DMS153 (cell line): Measurements from ENCODE around the gene APOB.

Source experiments
- DNase-seq: peaks from one replicate; lab custom pipeline; 2025; lab: John Stamatoyannopoulos, UW

APOB gene

DNA sequence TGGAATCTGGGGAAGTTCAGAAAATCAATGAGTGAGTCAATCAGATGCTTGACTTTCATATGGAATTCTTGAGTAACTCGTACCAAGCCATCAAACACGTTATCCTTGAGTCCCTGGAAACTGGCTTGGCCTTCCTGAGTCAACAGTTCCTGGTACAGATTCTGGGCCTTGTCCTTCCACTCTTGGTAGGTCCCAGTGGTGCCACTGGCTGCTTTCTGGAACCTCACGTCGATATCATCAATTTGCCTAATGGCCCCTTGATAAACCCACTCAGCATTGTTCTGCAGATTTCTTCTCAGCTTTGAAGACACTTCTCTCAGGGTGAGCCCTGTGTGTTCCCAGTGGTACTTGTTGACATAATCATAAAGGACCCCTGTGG is 41.1 kb downstream of the APOB start:
- no peak for DNase-seq

DNA sequence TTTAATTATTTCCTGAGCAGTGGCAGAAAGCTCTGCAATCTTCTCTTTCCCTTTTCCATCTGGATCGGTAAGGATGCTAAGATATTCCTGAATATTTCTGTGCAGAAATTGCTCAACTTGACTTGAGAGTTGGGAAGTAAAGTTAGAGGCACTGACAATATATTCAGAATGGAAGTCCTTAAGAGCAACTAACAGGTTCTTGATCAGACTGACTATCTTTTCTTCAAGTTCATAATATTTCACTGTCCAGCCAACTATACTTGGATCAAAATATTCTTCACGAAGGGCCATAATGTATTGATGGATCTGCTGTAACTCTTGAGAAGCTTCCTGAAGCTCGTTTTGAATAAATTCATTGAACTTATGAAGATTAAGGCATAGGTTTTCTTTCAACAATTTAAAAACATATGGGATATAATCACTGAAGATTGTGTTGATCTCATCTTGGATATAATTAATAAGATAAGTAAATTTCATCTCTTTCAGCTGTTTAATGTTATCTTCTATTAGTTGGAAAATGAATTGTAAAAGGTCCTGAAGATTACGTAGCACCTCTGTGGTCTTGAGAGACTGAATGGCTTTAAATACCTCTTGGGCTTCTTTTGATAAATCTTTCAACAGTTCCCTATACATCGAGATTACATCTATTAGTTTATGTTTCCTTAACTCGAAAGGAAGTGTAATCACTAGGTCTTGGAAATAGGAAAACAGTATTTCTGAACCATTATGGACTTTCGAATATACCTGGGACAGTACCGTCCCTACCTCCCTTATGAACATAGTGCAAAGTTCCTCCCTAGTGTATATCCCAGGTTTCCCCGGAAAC is 41.7 kb downstream of the APOB start:
- DNase-seq = no peak

DNA sequence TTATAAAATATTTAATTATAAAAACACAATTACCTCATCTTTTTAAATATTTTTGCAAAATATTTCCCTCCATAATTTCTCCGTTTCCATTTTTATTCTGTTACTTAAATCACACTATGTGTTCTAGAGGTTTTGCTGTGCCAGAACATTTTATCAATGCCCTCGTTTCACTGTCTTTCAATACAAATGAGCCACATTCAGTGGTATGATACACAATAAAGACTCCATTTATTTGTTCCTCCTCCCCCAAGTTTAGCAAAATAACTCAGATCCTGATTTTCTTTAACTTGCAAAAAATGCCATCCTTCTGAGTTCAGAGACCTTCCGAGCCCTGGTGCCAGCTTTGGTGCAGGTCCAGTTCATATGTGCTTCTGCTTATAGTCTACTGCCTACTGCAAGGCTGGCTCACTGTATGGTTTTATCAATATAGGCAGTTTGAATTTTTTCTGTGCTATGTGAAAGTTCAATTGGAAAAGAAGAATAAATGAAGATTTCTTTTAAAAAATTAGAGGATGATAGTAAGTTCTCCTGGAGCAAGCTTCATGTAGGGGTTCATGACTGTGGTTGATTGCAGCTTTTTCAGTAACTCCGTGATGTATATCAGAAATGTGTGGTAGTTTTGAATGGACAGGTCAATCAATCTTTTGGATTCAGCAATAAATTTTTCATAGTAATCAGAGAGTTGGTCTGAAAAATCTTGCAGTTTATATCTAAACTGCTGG is 42.5 kb downstream of the APOB start:
- no peak for DNase-seq

DNA sequence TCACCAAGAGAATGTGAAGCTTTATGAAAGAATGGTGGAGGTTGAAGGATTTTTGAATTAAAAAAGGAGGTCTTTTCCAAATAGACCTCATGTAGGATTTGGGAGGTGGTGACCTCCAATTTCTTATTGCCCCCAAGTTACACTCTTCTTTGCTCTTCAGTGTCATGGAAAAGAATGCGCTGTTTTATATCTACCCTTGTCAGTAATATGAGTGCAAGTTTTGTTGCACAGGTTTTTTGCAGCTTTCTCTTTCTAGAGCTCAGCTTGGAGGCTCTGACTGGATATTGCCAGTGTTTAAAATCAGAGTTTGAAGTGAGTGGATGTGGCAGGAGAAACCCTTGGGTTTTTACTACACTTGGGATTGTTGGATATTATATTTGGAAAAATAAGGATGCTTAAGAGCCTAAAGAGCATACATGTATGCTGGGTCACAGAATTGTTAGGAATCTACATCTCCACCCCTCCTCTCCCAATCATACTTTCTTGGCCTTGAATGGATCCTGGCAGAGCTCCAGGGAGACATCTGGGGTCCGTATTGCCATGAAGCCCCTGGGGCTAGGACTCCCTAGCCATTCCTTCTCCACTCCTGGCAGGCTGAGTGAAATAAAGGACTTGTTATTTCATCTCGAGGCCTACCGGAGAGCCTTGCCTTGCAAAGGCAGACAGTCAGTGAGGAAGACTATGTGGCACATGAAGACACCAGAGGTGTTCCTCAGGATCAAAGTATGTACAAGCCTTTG is 43.8 kb downstream of the APOB start:
- no peak for DNase-seq

DNA sequence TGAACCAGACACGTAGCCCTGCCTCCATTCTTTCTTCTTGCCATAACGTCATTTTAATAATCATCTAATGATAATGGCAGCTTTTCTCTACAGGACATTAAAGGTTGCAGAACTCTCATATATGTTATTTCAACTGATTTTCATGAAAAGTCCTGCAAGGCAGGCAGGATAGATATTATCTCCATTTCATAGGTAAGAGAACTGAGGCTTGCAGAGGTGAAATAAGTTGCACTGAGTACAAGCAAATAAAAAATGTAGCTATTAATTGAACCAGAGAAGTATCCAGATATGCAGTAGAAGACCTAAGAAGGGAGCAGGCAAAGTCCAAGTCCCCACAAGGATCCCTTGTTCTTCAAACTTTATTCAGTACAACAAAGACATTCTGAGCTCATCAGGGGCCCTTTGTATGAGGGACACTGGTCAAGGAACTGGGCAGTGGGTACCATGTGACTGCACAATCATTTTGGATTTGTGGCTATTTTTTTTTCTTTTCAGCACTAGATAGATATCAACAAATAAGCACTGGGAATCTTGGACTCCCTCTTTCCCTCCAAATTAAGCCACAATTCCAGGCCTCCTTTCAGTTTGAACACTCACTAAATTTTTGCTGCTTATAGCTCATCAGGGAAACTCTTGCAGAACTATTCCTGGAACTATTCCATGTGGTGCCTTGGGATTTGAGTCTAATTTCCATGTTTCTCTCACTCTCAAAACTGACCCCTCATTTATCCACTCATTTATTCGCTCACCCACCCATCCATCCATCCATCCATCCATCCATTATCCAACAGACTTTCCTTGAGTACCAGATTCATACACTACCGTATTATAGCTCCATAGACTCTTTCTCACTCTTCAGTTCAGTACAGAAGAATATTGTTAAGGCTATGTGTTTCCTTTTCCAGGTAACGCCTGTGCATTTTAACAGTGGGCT is 44.6 kb downstream of the APOB start:
- no peak for DNase-seq

DNA sequence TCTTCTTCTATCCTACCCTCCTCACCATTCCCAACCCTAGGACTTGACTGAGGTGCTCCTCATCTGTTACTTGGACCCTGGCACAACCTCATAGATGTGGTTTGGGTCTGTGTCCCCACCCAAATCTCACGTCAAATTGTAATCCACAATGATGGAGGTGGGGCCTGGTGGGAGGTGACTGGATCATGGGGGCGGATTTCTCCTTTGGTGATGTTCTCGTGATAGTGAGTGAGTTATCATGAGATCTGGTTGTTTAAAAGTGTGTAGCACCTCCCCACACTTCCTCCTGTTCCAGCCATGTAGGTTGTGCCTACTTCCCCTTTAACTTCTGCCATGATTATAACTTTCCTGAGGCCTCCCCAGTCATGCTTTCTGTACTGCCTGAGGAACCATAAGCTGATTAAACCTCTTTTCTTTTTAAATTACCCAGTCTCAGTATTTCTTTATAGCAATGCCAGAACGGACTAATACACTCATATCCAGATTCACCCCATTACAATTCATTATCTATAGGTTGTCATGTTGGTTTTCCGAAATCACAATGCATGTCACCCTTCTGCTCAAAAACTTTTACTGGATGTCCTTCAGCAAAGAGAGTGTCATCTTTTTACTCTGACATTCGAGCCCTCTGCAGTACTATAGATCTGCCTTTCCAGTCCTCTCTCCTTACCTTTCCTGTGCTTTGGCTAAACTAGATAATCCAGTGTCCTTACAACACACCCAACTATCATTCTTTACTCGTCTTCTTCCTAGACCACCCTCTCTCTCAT is 45.7 kb downstream of the APOB start:
- DNase-seq = no peak

DNA sequence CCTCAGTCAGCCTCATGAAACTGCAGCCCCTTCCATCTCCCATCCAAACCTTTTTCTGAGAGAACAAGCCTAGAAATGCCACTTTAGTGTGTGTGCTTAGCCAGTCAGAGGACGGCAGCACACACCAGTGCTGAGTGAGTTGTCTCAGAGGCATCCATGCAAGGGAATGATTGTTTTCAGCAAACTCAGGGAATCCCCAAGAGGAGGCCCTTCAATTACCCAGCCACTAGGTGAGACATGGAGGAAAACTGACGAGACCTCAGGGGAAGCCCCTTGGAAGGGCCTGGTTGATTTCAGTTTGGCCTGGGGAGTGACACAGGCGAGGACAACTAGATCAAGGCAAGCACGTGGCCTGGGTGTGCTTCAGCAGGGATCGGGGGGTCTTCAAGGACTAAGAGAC is 49.7 kb downstream of the APOB start:
- DNase-seq = no peak

DNA sequence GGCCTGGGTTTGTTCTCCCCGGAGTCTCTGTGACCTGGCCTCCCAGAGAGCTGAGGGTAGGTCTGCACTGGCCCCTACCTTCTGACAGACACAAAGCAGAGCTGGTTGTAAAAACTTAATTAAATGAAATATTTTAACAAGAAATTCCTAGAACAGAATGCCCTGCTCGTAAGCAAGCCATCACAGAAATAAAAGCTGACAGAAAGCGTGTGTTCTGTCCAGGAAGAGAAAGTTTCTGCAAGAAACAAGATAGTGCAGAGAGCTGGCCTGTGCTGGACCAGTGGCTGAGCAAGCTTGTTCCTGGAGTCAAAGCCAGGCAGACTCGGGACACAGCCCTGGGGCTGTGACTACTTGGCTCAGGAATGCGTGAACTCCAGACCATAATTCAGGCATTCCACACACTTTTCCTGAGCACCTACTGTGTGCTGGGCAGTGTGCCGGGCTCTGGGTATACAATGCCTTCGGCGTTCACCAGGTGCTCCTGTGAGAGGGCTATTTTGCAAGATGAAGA is 51.6 kb downstream of the APOB start:
- DNase-seq = no peak

DNA sequence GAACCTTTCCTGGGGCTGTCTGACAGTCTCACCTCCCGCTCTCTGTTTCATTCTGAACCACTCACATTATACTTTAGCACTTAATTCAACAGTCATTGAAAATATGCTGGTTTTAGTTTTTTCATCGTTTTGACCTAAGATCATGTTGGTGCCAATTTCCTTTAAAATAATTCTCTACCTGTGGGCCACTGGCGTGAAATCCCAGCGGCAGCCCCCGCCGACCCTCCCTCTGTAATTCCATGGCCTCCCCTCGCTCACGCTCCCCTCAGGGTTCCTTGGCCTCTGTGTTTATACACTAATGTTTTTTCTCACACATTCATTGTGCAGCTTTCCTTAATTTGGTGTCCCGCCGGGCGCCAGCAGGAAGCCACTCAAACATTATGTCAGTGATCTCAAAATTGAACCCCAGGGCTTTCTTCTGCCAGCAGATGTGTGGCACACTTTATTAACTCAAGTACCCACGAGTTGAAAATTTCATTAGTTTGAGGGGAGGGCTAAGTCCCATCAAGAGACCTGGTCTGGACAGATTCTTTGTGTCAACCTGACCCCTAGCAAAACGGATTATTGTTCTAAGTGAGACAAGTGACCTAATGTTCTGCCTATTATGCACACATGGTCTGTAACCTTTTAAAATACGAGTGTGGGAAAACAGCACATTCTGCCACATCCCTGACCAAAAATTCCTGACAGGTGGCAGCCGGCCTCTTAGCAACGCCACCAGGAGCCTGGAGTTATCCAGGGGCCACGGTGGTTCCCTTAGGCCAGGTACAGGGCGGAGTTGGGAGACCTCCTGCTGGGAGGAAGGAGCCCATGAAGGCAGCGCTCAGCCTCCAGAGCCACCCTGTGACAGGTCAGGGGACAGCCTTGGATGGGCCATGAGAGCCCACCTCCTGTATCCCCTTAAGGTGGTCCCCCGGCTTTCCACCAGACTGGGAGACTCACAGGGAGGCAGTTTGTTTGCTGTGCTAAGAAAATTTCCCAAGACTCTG is 53.1 kb downstream of the APOB start:
- DNase-seq = no peak

DNA sequence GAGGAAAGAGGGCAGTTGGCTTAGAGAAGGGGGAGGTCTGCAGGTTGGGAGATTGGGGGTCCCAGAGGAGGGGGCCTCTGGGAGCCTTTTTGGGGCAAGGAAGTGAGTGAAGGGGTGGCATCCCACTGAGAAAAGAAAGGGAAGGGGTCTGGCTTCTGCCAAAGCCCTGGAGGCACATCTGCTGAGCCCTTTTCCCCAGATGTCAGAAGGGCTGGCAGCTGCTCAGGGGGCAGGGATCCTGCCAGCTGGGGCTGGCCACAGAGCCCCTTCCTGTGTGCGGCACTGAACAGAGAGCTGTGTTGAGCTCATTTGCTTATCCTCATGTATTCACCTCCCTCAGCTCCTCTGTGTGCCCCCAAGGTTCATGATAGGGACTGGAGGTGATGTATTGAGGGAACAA is 54.5 kb downstream of the APOB start:
- no peak for DNase-seq

DNA sequence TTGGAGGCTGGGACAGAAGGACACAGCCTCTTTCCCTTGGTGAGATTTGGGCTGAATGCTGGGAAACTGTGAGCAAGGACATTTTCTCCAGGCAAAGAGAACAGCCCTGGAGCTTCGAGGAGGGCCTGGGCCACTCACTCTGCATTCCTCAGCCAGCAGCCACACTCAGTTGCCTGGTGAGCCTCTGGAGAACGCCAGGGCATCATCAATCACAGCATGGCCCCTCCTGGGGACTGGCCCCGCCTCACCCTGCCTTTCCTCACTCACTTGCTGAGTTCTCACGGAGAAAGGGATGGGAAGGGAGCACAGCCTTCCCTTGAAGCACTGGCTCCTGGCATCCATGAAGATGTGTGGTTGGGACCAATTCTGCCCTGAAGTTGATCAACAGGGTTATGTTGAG is 55.0 kb downstream of the APOB start:
- DNase-seq = no peak

DNA sequence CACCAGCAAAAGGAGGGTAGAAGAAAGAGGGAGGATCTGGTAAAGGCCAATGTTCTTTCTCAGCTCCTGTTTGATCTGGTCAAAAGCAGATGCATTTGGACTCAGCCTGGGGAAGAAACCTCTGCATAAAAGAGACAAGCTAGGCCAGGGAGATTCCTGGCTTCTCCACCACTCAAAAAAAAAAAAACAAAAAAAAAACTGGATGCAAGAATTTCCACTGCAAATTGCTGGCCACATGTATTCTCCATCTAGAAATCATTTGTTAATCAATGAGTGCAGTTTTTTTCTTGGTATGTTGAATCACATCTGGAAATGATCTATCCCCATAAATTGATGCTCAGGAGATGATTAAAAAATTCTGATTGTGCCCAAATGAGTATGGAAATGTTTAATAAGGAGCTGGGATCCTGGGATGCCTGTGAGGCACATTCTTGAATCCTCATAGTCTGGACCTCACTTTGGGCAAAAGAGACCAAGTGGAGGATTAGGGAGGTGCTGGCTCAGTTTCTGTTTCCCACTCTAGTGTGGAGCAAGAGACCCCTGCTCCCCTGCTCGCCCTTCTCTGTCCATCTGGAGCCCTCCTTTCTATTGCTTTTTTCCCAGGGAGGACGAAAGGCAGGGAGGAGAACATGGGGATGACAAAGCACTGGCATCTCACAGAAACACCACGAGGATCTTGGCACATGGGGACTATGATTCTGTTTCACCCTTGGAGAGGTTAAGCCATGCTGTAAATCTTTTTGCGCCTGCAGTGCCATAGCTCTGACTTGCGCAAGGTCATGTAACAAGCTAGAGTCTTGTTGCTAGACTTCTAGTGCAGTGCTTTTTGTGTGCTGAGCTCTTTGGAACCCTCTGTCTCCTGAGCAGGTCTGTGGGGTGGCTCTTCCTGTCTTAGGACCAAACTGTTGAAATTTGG is 57.6 kb downstream of the APOB start:
- no peak for DNase-seq

DNA sequence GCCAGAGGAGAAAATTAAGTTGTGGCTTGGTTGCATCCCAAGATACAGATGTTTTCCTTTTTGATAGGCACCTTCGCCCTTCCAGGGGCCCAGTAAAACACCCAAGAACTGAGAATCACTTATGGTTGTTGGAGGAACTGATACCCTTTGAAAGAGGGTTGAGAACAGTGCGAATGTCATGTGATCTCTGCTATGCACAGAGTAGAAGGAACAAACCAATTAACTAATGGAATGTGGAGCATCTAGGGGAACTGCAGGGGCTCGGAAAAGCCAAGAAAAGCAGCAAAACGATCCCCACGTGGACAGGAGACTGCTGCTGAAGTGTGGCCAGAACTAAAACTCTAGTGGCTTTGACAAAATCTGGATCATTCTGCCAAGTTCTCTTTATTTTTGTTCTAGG is 58.8 kb downstream of the APOB start:
- no peak for DNase-seq

DNA sequence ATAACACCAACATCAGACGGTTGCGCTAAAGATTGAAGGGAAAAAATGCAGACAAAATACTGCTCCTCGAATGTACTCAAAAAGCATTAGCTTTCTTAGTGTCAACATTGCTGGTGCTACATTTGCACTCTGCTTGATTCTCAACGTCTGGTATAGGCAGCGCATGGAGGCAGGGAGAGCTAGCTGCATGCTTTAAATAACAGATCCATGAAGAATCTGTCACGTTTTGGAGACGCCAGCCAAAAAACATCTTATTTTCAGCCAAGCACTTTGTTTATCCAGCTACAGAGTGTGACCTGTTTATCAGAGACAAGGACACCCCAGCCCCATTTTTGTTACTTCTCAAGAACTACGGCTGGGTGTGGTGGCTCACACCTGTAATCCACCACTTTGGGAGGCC is 59.5 kb downstream of the APOB start:
- no peak for DNase-seq

DNA sequence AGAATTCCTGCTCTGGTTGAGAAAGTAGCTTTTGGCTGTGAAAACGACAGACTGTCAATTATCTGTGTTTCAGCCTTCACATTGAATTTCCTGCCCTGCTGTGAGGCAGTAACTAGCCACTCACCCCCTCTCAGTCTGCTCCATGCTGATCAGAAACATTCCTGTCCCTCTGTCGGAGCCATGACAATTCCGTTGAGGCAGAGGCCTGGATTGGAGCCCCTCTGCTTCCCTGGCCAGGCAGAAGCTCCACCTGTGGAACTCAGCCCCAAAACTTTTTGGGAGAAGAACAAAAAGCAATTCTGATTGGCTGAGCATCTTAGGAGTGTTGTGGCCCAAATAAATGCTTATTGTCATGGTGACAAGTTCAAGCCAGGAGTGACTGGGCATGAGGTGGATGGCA is 60.0 kb downstream of the APOB start:
- DNase-seq = no peak

DNA sequence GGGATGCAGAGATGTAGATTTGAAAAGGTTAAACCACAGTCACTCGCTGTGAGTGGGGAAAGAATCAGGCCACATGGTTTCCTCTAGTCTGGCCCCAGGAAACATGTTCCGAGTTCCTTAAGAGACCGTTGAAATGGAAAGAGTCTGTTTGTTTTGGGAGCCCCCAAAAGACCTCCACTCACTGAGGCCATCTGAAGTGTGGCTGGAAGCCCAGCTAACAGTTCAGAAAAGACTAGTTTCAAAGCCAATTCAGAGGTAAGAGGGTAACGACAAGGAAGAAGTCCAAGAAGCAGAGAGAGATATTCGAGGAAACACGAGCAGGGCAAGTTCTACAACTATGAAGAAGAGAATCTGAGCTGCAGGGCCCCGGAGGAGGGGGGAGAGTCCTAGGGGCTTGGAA is 61.0 kb downstream of the APOB start:
- DNase-seq = no peak

DNA sequence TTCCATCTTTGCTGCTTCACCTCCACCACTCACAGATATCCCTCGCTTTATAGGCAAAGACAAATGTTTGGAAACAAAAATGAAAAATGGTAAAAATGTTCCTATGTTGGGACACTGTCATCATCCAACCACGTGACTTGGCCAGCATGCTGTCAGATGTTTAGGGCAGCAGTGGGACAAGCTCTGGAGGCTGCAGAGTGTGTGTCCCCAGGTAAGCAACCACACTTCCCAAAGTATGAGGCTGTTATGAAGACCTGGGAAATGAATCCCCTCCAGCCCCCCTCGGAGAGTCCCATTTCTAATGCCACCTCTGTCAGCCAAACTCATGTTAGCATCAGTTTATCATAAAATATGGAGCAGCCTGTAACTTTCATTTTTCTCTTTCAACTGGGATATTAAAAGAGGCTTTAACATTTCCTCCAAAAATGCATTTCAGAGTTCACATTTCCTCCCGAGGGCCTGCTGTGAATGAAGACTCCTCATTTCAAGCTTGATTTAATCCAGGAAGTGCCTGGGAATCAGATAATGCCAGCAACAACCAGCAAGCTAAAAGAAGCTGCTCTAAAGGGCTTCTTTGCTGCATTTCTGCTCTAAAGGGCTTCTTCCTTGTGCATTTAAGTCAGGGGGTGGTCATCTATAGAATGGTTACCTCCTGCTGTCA is 66.2 kb downstream of the APOB start:
- no peak for DNase-seq

DNA sequence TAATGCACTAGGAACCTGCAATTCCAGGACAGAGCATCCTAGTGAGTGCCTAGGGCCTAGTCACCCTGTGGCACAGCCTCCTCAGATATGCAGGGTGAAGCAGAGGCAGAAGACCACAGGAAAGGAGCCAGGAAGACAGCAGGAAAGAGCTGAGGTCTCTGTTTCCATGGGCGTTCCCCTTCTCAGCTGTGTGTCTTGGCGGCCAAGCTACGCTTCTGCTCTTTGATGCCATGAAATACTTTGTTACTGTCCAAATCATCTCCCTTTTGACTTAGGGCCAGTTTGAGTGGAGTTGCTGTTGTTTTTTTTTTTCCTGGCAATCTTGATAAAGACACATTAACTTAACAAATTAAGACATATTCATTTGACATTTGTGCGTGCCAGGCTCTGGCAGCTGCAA is 67.3 kb downstream of the APOB start:
- DNase-seq = no peak
